Mucosa of descending colon (tissue), 3 donors: ENCODE results near the gene FAF1. TPM values are rescaled to one million over a fixed set of nuclear protein-coding genes. Genes with fewer than 3 reads are reported as not detected.

Source experiments
- ATAC-seq: fragments of 200-7000 bp; cut with Tn5 transposase; one replicate; pipeline ENCODE4 v1.9.1; 2020; ENCODE audit warnings: mild to moderate bottlenecking, moderate library complexity
- DNase-seq, 3 donors: peaks; one replicate each; pipeline ENCODE4 v3.0.0-alpha.2; 2020
- H3K36me3 ChIP-seq: fragments of 200-600 bp; one replicate; pipeline ENCODE4 v1.8.0; 2021; ENCODE audit warnings: low read depth, mild to moderate bottlenecking
- H3K4me1 ChIP-seq: fragments of 200-600 bp; one replicate; pipeline ENCODE4 v1.8.0; 2021; ENCODE audit warnings: low read depth, mild to moderate bottlenecking
- H3K4me3 ChIP-seq: fragments of 200-600 bp; one replicate; pipeline ENCODE4 v1.8.0; 2021; ENCODE audit warnings: mild to moderate bottlenecking
- H3K9me3 ChIP-seq: fragments of 200-600 bp; one replicate; pipeline ENCODE4 v1.8.0; 2021; ENCODE audit warnings: mild to moderate bottlenecking
- intact Hi-C, 2 donors: fragments of 100-400 bp; cut with DNase I in 1 of 2; cut with micrococcal nuclease in 1 of 2; formaldehyde crosslinking; loops; one replicate each; pipeline versions ENCODE4 v1.11.0 to v1.11.1; 2022; cut with DNase I, micrococcal nuclease
- total RNA-seq, 3 donors: library from RNA; stranded (reverse); fragmentation: NEBNext Ultra II Directional in 2 of 3; extraction: Animal tissue kit (Norgen Biotek cat#: 25700) in 2 of 3; gene quantifications; one replicate each; pipeline versions ENCODE4 v1.2.1 to v1.2.4, GENCODE V29; 2021 to 2023
- TF ChIP-seq, protein P1 (sequence below): fragments of 200-600 bp; IDR thresholded peaks from one replicate; pipeline ENCODE4 v1.8.0; 2022; ENCODE audit warnings: antibody characterized with exemption, mild to moderate bottlenecking
- donor health status: DM: no; HTN: no; CAD: no; lungs with moderate emphysema.
- donor health status: DM: no; HTN: no; CAD: no.
- donor health status: DM: no; HTN: yes; CAD: no.

The FAF1 gene
- total RNA-seq, 3 donors from 2014 or later = 48.6 to 70.9 (median 57.7) TPM

- H3K36me3 ChIP-seq = no peaks in the 10 kb centered on the region
- TF ChIP-seq, protein P1, sequence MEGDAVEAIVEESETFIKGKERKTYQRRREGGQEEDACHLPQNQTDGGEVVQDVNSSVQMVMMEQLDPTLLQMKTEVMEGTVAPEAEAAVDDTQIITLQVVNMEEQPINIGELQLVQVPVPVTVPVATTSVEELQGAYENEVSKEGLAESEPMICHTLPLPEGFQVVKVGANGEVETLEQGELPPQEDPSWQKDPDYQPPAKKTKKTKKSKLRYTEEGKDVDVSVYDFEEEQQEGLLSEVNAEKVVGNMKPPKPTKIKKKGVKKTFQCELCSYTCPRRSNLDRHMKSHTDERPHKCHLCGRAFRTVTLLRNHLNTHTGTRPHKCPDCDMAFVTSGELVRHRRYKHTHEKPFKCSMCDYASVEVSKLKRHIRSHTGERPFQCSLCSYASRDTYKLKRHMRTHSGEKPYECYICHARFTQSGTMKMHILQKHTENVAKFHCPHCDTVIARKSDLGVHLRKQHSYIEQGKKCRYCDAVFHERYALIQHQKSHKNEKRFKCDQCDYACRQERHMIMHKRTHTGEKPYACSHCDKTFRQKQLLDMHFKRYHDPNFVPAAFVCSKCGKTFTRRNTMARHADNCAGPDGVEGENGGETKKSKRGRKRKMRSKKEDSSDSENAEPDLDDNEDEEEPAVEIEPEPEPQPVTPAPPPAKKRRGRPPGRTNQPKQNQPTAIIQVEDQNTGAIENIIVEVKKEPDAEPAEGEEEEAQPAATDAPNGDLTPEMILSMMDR = no peak
- no peaks in the 10 kb centered on the region for H3K4me1 ChIP-seq
- intact Hi-C loops = no loop called here
- ATAC-seq = no peak
- DNase-seq = no peak
- H3K4me3 ChIP-seq = no peak overlapping the region
- peaks cover 9% of the 10 kb centered on the region for H3K9me3 ChIP-seq
Measured at GRCh38 chr1:50492142-50492541, 467.9 kb downstream of the FAF1 start.

- Histone ChIP-seq H3K4me3 (no peak overlapping the region), H3K36me3 (no peaks in the 10 kb centered on the region), H3K4me1 (no peaks in the 10 kb centered on the region), H3K9me3 (no peaks in the 10 kb centered on the region)
- DNase-seq (no peak), ATAC-seq (no peak)
- TF ChIP-seq, protein P1 = no peak
- intact Hi-C loops = no loop called here
Measured at GRCh38 chr1:50491142-50491541, 468.9 kb downstream of the FAF1 start.

DNA sequence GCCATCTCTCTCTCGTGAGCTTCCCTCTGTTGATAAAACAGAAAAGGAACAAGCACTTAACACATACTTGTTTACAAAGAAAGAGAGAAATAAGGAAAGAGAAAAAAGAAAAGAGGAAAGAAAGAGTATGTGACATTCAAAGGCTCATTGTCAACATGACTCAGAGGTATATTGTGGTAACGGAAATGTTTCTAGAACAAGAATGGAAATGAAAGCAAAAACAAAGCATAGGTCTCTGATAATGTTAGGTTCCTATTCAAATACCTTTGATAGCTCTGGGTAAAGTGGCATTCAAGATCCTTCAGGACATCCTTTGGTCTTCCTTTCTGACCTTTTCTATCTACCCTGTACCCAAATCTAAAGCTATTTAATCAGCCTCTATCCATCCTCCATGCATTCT lies 469.4 kb downstream of the FAF1 start:
- no peaks in the 10 kb centered on the region for H3K9me3 ChIP-seq
- ATAC-seq (no peak), DNase-seq (no peak)
- H3K4me3 ChIP-seq = no peak overlapping the region
- intact Hi-C loops = no loop called here
- TF ChIP-seq, protein P1 = no peak
- no peaks in the 10 kb centered on the region for H3K4me1 ChIP-seq
- no peaks in the 10 kb centered on the region for H3K36me3 ChIP-seq

GRCh38 chr1:50488876-50489275 lies 471.2 kb downstream of the FAF1 start:
- DNase-seq (no peak), ATAC-seq (no peak)
- TF ChIP-seq, protein P1 = no peak
- H3K4me3 ChIP-seq = no peak overlapping the region
- intact Hi-C loops = no loop called here
- no peaks in the 10 kb centered on the region for H3K9me3 ChIP-seq
- no peaks in the 10 kb centered on the region for H3K4me1 ChIP-seq
- no peaks in the 10 kb centered on the region for H3K36me3 ChIP-seq

DNA sequence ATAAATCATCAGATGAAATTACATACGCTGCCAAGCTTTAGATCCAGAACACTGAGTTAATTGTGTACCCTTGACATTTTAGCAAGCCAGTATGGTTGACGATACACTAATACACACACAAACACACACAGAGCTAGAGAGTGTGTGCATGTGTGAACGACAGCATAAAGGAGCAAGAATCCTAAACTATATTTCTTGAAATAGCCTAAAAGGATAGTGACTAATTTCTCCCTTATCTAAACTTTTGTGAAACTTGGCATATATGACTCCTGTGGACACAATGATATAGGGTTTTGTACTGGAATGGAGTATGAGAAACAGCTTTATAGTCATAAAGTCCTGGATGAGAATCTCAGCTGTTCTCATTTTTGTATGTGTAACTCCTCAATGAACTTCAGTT lies 471.7 kb downstream of the FAF1 start:
- H3K4me1 ChIP-seq = no peaks in the 10 kb centered on the region
- intact Hi-C loops = no loop called here
- DNase-seq = no peak

More for the DNA sequence above, 471.7 kb downstream of the FAF1 start:
- H3K4me3 ChIP-seq = no peak overlapping the region
- no peaks in the 10 kb centered on the region for H3K9me3 ChIP-seq
- TF ChIP-seq, protein P1 = no peak
- ATAC-seq = no peak
- no peaks in the 10 kb centered on the region for H3K36me3 ChIP-seq
